Left ventricle myocardium inferior (tissue), 1 donor: ENCODE measurements around the gene CFD. TPM values are rescaled to one million over a fixed set of nuclear protein-coding genes. Genes with fewer than 3 reads are reported as not detected.
"Not testable (repeated sequence)": the region's sequence is repeated elsewhere in the genome, so short reads cannot be mapped to it uniquely, and the experiment has no call there.

Source experiments
- DNase-seq: peaks from one replicate; pipeline ENCODE4 v3.0.0-alpha.2; 2020
- H3K27ac ChIP-seq: fragments of 200-600 bp; replicated peaks from 2 replicates; pipeline ENCODE4 v1.8.0; 2021
- H3K27me3 ChIP-seq: fragments of 200-600 bp; 2 replicates; pipeline ENCODE4 v1.8.0; 2021; ENCODE audit warnings: low read depth
- H3K36me3 ChIP-seq: fragments of 200-600 bp; 2 replicates; pipeline ENCODE4 v1.8.0; 2021
- H3K4me1 ChIP-seq: fragments of 200-600 bp; 2 replicates; pipeline ENCODE4 v1.8.0; 2021
- H3K4me3 ChIP-seq: fragments of 200-600 bp; 2 replicates; pipeline ENCODE4 v1.8.0; 2021; ENCODE audit warnings: mild to moderate bottlenecking, moderate library complexity
- H3K9me3 ChIP-seq: fragments of 200-600 bp; replicated peaks from 2 replicates; pipeline ENCODE4 v1.8.0; 2021
- intact Hi-C: fragments of 100-400 bp; cut with micrococcal nuclease; formaldehyde crosslinking; loops from one replicate; pipeline ENCODE4 v1.11.0; 2022
- total RNA-seq: library from RNA; stranded (reverse); fragmentation: NEBNext Ultra II Directional; extraction: Animal tissue kit (Norgen Biotek cat#: 25700); gene quantifications from one replicate; pipeline ENCODE4 v1.2.1, GENCODE V29; 2021
- TF ChIP-seq, protein P1 (sequence below): fragments of 200-600 bp; IDR thresholded peaks from 2 replicates; pipeline ENCODE4 v1.8.0; 2021; ENCODE audit warnings: antibody characterized with exemption, mild to moderate bottlenecking, borderline replicate concordance
- donor health status: DM: no; HTN: yes; CAD: no; lungs with severe emphysema.

CFD gene
- total RNA-seq, 1 donor from 2014 or later: 200 TPM

DNA sequence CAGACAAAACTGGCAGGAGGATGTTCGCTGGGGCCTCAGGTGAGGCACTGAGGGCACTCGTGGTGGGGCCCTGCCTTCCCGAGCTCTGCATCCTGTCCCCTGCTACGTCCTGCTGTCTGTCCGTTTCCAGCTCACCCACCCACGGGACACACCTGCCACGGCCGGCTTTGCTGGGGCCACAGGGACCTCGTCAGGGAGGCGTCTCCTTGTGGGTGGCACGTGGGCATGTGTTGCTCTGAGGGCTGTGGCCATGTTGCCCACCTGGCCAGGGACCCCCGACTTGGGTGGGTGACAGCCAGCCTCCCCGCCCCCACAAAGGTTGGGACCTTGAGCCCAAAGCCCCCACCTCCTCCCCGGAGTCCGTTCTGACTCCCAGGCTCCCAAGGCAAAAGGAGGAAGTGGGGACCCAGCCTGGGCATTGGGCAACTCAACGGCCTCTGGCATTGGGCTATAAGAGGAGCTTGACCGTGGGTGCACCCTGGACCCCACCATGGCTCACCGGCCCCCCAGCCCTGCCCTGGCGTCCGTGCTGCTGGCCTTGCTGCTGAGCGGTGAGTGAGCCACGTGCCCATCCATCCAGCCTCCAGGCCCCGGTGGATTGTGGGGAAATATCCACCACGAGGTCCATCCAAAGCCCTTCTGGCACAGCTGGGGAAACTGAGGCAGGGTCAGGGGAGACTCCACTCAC lies 18.8 kb upstream of the CFD start, which contains the start of gene PRTN3:
PRTN3 (plus strand) TSS at position 481 of the 688 bp plus-strand sequence; CDS start at position 491, 10 bp downstream.
- no peak for DNase-seq
- Histone ChIP-seq H3K27me3 (peaks cover 87% of the 10 kb centered on the region), H3K36me3 (no peaks in the 10 kb centered on the region), H3K9me3 (no peaks in the 10 kb centered on the region), H3K4me1 (peaks cover 9% of the 10 kb centered on the region), H3K27ac (no peak within 1 kb of the TSS), H3K4me3 (no peak within 1 kb of the TSS)
- intact Hi-C loops: no loop called here
- TF ChIP-seq, protein P1, sequence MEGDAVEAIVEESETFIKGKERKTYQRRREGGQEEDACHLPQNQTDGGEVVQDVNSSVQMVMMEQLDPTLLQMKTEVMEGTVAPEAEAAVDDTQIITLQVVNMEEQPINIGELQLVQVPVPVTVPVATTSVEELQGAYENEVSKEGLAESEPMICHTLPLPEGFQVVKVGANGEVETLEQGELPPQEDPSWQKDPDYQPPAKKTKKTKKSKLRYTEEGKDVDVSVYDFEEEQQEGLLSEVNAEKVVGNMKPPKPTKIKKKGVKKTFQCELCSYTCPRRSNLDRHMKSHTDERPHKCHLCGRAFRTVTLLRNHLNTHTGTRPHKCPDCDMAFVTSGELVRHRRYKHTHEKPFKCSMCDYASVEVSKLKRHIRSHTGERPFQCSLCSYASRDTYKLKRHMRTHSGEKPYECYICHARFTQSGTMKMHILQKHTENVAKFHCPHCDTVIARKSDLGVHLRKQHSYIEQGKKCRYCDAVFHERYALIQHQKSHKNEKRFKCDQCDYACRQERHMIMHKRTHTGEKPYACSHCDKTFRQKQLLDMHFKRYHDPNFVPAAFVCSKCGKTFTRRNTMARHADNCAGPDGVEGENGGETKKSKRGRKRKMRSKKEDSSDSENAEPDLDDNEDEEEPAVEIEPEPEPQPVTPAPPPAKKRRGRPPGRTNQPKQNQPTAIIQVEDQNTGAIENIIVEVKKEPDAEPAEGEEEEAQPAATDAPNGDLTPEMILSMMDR: no peak

DNA sequence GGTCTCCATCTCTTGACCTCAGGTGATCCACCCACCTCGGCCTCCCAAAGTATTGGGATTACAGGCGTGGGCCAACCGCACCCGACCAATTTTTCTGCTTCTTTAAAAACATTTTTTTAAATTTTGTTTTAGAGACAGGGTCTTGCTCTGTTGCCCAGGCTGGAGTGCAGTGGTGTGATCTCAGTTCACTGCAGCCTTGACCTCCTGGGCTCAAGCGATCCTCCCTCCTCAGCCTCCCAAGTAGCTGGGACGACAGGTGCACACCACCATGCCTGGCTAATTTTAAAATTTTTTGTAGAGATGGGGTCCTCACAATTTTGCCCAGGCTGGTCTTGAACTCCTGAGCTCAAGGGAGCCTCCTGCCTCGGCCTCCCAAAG lies 16.7 kb upstream of the CFD start:
- H3K27me3 ChIP-seq: peaks cover 87% of the 10 kb centered on the region
- H3K4me3 ChIP-seq, H3K36me3 ChIP-seq: not testable (repeated sequence)

DNA sequence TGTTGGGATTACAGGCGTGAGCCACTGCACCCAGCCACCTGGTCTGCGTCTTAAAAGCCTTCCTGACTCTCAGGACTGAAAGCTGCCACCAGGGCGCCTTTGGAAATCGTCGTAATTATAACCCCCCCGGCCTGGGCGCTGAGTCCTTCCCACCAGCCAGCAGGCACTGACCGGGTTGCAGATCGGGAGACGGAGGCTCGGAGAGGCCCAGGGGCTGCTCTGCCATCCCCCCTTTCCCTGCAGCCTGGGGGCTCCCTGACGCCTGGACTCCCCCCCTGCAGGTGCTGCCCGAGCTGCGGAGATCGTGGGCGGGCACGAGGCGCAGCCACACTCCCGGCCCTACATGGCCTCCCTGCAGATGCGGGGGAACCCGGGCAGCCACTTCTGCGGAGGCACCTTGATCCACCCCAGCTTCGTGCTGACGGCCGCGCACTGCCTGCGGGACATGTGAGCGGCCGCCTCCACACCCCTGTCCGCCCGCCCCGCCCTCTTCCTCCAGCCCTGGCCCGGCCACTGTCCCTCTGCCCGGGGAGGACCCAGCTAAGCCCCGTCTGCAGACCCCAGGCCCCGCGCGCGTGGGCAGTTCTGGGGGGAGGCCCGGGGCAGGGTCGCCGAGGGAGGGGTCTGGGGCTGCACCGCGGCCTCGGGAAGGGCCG lies 16.2 kb upstream of the CFD start:
- TF ChIP-seq, protein P1: no peak
- Histone ChIP-seq H3K27me3 (peaks cover 87% of the 10 kb centered on the region), H3K27ac (no peak overlapping the region), H3K4me1 (peaks cover 18% of the 10 kb centered on the region), H3K4me3 (peak overlapping the region; percentile 49), H3K9me3 (no peaks in the 10 kb centered on the region), H3K36me3 (no peaks in the 10 kb centered on the region)
- intact Hi-C loops: no loop called here
- DNase-seq: no peak

More for the DNA sequence above, 16.7 kb upstream of the CFD start:
- peaks cover 13% of the 10 kb centered on the region for H3K4me1 ChIP-seq
- DNase-seq, intact Hi-C loops, H3K9me3 ChIP-seq, H3K27ac ChIP-seq: not testable (repeated sequence)

DNA sequence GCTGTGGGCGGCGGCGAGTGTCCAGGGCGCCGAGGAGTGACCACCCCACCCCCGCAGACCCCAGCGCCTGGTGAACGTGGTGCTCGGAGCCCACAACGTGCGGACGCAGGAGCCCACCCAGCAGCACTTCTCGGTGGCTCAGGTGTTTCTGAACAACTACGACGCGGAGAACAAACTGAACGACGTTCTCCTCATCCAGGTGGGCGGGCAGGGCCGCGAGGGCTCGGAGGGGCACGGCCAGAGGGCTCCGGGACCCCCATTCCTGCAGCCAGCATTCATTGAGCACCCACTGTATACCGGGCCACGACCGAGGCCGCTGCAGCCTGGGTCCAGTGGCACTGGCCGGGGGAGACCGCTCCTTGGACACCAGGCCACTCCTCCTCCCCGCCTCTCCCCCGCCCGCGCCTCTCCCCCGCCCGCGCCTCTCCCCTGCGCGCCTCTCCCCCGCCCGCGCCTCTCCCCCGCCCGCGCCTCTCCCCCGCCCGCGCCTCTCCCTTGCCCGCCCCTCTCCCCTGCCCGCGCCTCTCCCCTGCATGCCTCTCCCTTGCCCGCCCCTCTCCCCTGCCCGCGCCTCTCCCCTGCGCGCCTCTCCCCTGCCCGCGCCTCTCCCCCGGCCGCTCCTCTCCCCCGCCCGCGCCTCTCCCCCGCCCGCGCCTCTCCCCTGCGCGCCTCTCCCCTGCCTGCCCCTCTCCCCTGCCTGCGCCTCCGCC lies 15.5 kb upstream of the CFD start:
- Histone ChIP-seq H3K27ac (no peak overlapping the region), H3K27me3 (peaks cover 87% of the 10 kb centered on the region), H3K4me1 (peaks cover 19% of the 10 kb centered on the region), H3K4me3 (peak overlapping the region; percentile 49), H3K9me3 (no peaks in the 10 kb centered on the region), H3K36me3 (no peaks in the 10 kb centered on the region)
- TF ChIP-seq, protein P1: no peak
- DNase-seq: no peak
- intact Hi-C loops: no loop called here

DNA sequence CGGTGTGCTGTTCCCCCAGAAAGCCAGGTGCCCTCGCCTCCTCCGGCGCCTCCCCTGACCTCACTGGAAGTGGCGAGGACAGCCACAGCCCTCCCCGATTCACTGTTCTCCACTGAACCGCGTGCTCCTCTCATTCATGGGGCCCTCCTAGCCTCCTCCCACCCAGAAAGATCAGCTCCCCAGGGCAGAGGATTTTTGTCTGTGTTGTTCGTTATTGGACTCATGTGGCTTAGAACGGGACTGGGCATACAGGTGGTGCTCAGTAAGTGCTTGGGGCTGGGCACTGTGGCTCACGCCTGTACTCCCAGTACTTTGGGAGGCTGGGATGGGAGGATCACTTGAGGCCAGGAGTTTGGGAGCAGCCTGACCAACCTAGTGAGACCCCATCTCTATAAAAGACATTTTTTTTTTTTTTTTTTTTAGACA lies 14.9 kb upstream of the CFD start:
- Histone ChIP-seq H3K4me3 (no peak overlapping the region), H3K36me3 (no peaks in the 10 kb centered on the region), H3K9me3 (no peaks in the 10 kb centered on the region), H3K27ac (no peak overlapping the region), H3K27me3 (peaks cover 81% of the 10 kb centered on the region), H3K4me1 (peaks cover 19% of the 10 kb centered on the region)
- DNase-seq: no peak
- TF ChIP-seq, protein P1: no peak
- intact Hi-C loops: no loop called here
